H1 (cell line): ENCODE data around the gene MYO5B. TPM values are rescaled to one million over a fixed set of nuclear protein-coding genes. Genes with fewer than 3 reads are reported as not detected.

Source experiments
- CTCF ChIA-PET: fragments of 300-600 bp; sonication (Branson Sonifier 250); formaldehyde crosslinking; loops from one replicate; lab custom pipeline; 2021; ENCODE audit not compliant: partially characterized antibody; lab: Charles Lee
- POLR2A ChIA-PET: fragments of 300-600 bp; sonication (Branson Sonifier 250); formaldehyde crosslinking; loops from one replicate; lab custom pipeline; 2021; ENCODE audit warnings: inconsistent platforms; ENCODE audit not compliant: partially characterized antibody; lab: Charles Lee
- DNase-seq, 2 experiments: peaks; one replicate each; pipeline versions ENCODE4 v3.0.0 to v3.0.0-alpha.2; 2010 to 2022; ENCODE audit warnings: low spot score in 2 of 2, low read depth in 1 of 2, mixed read lengths in 1 of 2
- FAIRE-seq: peaks from 2 replicates; lab custom pipeline; 2011; peaks lifted over from hg19 to GRCh38; lab: Jason Lieb, UNC
- H2AFZ ChIP-seq: 2 replicates; pipeline ENCODE4 v1.8.1; 2012; ENCODE audit warnings: low read length, inconsistent platforms
- H2AK5ac ChIP-seq: 2 replicates; pipeline ENCODE4 v1.6.1; 2013; ENCODE audit warnings: low read depth, low read length
- H2BK120ac ChIP-seq: replicated peaks from 2 replicates; pipeline ENCODE3; 2013; ENCODE audit warnings: low read depth, low read length, inconsistent platforms
- H2BK12ac ChIP-seq: 2 replicates; pipeline ENCODE4 v1.6.1; 2013; ENCODE audit warnings: low read depth, low read length
- H2BK15ac ChIP-seq: 2 replicates; pipeline ENCODE4 v1.6.1; 2013; ENCODE audit warnings: low read length
- H2BK20ac ChIP-seq: 2 replicates; pipeline ENCODE4 v1.6.1; 2013; ENCODE audit warnings: low read length
- H2BK5ac ChIP-seq: 2 replicates; pipeline ENCODE4 v1.6.1; 2013; ENCODE audit warnings: low read depth, low read length
- H3K14ac ChIP-seq: 2 replicates; pipeline ENCODE4 v1.6.1; 2013; ENCODE audit warnings: inconsistent platforms; ENCODE audit not compliant: insufficient read length
- H3K18ac ChIP-seq: 2 replicates; pipeline ENCODE4 v1.6.1; 2013; ENCODE audit warnings: low read length; ENCODE audit errors: extremely low read depth
- H3K23ac ChIP-seq: 2 replicates; pipeline ENCODE4 v1.6.1; 2013; ENCODE audit warnings: inconsistent platforms; ENCODE audit not compliant: insufficient read length
- H3K23me2 ChIP-seq: 2 replicates; pipeline ENCODE4 v1.6.1; 2013; ENCODE audit warnings: low read depth, low read length
- H3K27ac ChIP-seq: 2 replicates; pipeline ENCODE4 v1.6.1; 2011; ENCODE audit warnings: low read depth, low read length, inconsistent platforms
- H3K27me3 ChIP-seq, 4 experiments: replicated peaks in 1 of 4; 1 replicate in 1 of 4; 2 replicates in 3 of 4; pipeline versions ENCODE4 v1.6.1 to v1.8.1; 2011 to 2013; ENCODE audit warnings: low read length in 3 of 4, mild to moderate bottlenecking in 3 of 4, inconsistent platforms in 2 of 4, mixed read lengths in 2 of 4, moderate library complexity in 1 of 4; ENCODE audit not compliant: control insufficient read depth in 3 of 4, insufficient read depth in 3 of 4; ENCODE audit errors: extremely low read depth in 1 of 4
- H3K36me3 ChIP-seq, 4 experiments: 2 replicates each; pipeline versions ENCODE4 v1.6.1 to v1.8.1; 2011 to 2013; ENCODE audit warnings: mild to moderate bottlenecking in 4 of 4, low read length in 3 of 4, moderate library complexity in 2 of 4, control low read depth in 1 of 4, inconsistent platforms in 1 of 4; ENCODE audit not compliant: insufficient read depth in 4 of 4, control insufficient read depth in 2 of 4
- H3K4ac ChIP-seq: replicated peaks from 2 replicates; pipeline ENCODE3; 2013; ENCODE audit warnings: low read length, low read depth, mixed read lengths, inconsistent platforms; ENCODE audit not compliant: insufficient read length
- H3K4me1 ChIP-seq, 4 experiments: replicated peaks in 1 of 4; 1 replicate in 1 of 4; 2 replicates in 3 of 4; pipeline versions ENCODE4 v1.6.1 to v1.8.1; 2011 to 2013; ENCODE audit warnings: low read length in 3 of 4, inconsistent platforms in 2 of 4, mixed read lengths in 1 of 4; ENCODE audit not compliant: insufficient read depth in 4 of 4, control insufficient read depth in 3 of 4
- H3K4me2 ChIP-seq, 2 experiments: 2 replicates each; pipeline versions ENCODE4 v1.6.1 to v1.8.1; 2011 to 2013; ENCODE audit warnings: low read depth in 2 of 2, low read length in 2 of 2, control low read depth in 1 of 2, inconsistent platforms in 1 of 2, mild to moderate bottlenecking in 1 of 2; ENCODE audit not compliant: insufficient read depth in 1 of 2
- H3K4me3 ChIP-seq, 4 experiments: fragments of 200-600, 300-600 bp in 1 of 4; sonication (generic), shearing (Covaris generic), sonication (Bioruptor Twin) in 1 of 4; 2 replicates each; pipeline versions ENCODE4 v1.5.1 to v1.8.1; 2011 to 2016; ENCODE audit warnings: low read length in 4 of 4, low read depth in 3 of 4, control low read depth in 2 of 4, inconsistent platforms in 2 of 4, mild to moderate bottlenecking in 2 of 4, mixed read lengths in 1 of 4, moderate library complexity in 1 of 4; ENCODE audit not compliant: insufficient read depth in 2 of 4; ENCODE audit errors: extremely low read depth in 1 of 4
- H3K56ac ChIP-seq: replicated peaks from 2 replicates; pipeline ENCODE3; 2013; ENCODE audit warnings: low read depth, mild to moderate bottlenecking, mixed read lengths, low read length, inconsistent platforms; ENCODE audit not compliant: insufficient read length
- H3K79me1 ChIP-seq: 2 replicates; pipeline ENCODE4 v1.6.1; 2013; ENCODE audit warnings: low read depth, low read length, control low read depth
- H3K79me2 ChIP-seq, 2 experiments: 2 replicates each; pipeline versions ENCODE4 v1.6.1 to v1.8.1; 2012 to 2013; ENCODE audit warnings: low read length in 2 of 2, mild to moderate bottlenecking in 2 of 2, inconsistent platforms in 1 of 2; ENCODE audit not compliant: insufficient read depth in 2 of 2, control insufficient read depth in 1 of 2
- H3K9ac ChIP-seq, 4 experiments: replicated peaks in 1 of 4; 1 replicate in 1 of 4; 2 replicates in 3 of 4; pipeline versions ENCODE4 v1.6.1 to v1.8.1; 2011 to 2013; ENCODE audit warnings: low read depth in 3 of 4, low read length in 3 of 4, control low read depth in 2 of 4, mild to moderate bottlenecking in 2 of 4, moderate library complexity in 2 of 4, inconsistent platforms in 1 of 4; ENCODE audit errors: extremely low read depth in 1 of 4
- H3K9me3 ChIP-seq, 2 experiments: 2 replicates each; pipeline versions ENCODE4 v1.6.1 to v1.8.1; 2012 to 2013; ENCODE audit warnings: mild to moderate bottlenecking in 2 of 2, moderate library complexity in 2 of 2, control low read depth in 1 of 2, inconsistent platforms in 1 of 2, low read depth in 1 of 2, low read length in 1 of 2, mixed read lengths in 1 of 2; ENCODE audit not compliant: insufficient read depth in 2 of 2
- H4K20me1 ChIP-seq, 2 experiments: replicated peaks in 1 of 2; 2 replicates each; pipeline versions ENCODE3 to v1.8.1; 2011 to 2013; ENCODE audit warnings: inconsistent platforms in 2 of 2, low read length in 2 of 2, mild to moderate bottlenecking in 1 of 2; ENCODE audit not compliant: insufficient read depth in 2 of 2, control insufficient read depth in 1 of 2
- H4K5ac ChIP-seq: 2 replicates; pipeline ENCODE4 v1.6.1; 2013; ENCODE audit warnings: low read length, low read depth, mixed read lengths, inconsistent platforms; ENCODE audit not compliant: insufficient read length
- H4K8ac ChIP-seq: 2 replicates; pipeline ENCODE4 v1.8.0; 2013; ENCODE audit warnings: mild to moderate bottlenecking, moderate library complexity, low read length, inconsistent platforms; ENCODE audit not compliant: insufficient read depth; ENCODE audit errors: extremely low read depth
- H4K91ac ChIP-seq: replicated peaks from 2 replicates; pipeline ENCODE3; 2013; ENCODE audit warnings: low read length, mixed read lengths, inconsistent platforms; ENCODE audit not compliant: insufficient read length
- ATF2 ChIP-seq: IDR thresholded peaks from 2 replicates; pipeline ENCODE4 v1.6.1; 2012; ENCODE audit warnings: low read length, inconsistent platforms
- CEBPB ChIP-seq: IDR thresholded peaks from 2 replicates; pipeline ENCODE4 v1.6.1; 2012; ENCODE audit warnings: low read depth, low read length
- CREB1 ChIP-seq: IDR thresholded peaks from 2 replicates; pipeline ENCODE4 v1.6.1; 2012; ENCODE audit warnings: inconsistent platforms
- SP4 ChIP-seq: IDR thresholded peaks from 2 replicates; pipeline ENCODE4 v1.6.1; 2012; ENCODE audit warnings: low read length, inconsistent platforms
- SUZ12 ChIP-seq: fragments of 200-600 bp; sonication (generic); IDR thresholded peaks from 2 replicates; pipeline ENCODE4 v1.6.1; 2012; ENCODE audit warnings: mild to moderate bottlenecking, inconsistent platforms, low read length, moderate library complexity, mixed read lengths
- TAF1 ChIP-seq: IDR thresholded peaks from 2 replicates; pipeline ENCODE4 v1.6.1; 2011; ENCODE audit warnings: mild to moderate bottlenecking, low read depth, low read length
- TBP ChIP-seq: IDR thresholded peaks from 2 replicates; pipeline ENCODE4 v1.6.1; 2011; ENCODE audit warnings: low read depth, low read length, improper control_type of control experiment
- ZNF274 ChIP-seq: IDR thresholded peaks from 2 replicates; pipeline ENCODE4 v1.7.0; 2012; ENCODE audit warnings: low read length, borderline replicate concordance; ENCODE audit errors: extremely low read depth
- WGBS, 2 experiments: shearing (Covaris generic) in 1 of 2; methylation state at CpG; one replicate each; pipeline versions ENCODE4 v1.1.6 to v1.1.7; 2013 to 2015; ENCODE audit warnings: low lambda C conversion rate in 2 of 2, mixed read lengths in 2 of 2, inconsistent platforms in 1 of 2, low coverage in 1 of 2, missing lambda C conversion rate in 1 of 2; ENCODE audit not compliant: insufficient replicate concordance in 2 of 2, insufficient coverage in 1 of 2, insufficient read length in 1 of 2; ENCODE audit errors: extremely low coverage in 1 of 2, missing lambda C conversion rate in 1 of 2; 5-methylcytosine and 5-hydroxymethylcytosine counted together
- polyA plus RNA-seq, 7 experiments: library from polyadenylated mRNA; depleted of rRNA in 3 of 7; stranded (reverse) in 5 of 7; unstranded in 2 of 7; fragments of >200 nt in 5 of 7; fragments of 200-250 nt in 2 of 7; gene quantifications; 1 replicate in 5 of 7; 2 replicates in 1 of 7; 4 replicates in 1 of 7; pipeline versions ENCODE4 v1.2.1 to v1.2.3, GENCODE V29; 2011 to 2013; ENCODE audit warnings: missing spikeins in 2 of 7, mixed read lengths in 2 of 7
- total RNA-seq: library from RNA; stranded (reverse); fragmentation: NEBNext Ultra II Directional; extraction: Animal tissue kit (Norgen Biotek cat#: 25700); gene quantifications from 2 replicates; pipeline ENCODE4 v1.2.1, GENCODE V29; 2021

Gene MYO5B
- total and polyA plus RNA-seq, 2 of the 8 experiments (the other 6 are each of a cell fraction or from before 2014, with no cell fraction given) = 6.4 to 7.7 TPM

DNA sequence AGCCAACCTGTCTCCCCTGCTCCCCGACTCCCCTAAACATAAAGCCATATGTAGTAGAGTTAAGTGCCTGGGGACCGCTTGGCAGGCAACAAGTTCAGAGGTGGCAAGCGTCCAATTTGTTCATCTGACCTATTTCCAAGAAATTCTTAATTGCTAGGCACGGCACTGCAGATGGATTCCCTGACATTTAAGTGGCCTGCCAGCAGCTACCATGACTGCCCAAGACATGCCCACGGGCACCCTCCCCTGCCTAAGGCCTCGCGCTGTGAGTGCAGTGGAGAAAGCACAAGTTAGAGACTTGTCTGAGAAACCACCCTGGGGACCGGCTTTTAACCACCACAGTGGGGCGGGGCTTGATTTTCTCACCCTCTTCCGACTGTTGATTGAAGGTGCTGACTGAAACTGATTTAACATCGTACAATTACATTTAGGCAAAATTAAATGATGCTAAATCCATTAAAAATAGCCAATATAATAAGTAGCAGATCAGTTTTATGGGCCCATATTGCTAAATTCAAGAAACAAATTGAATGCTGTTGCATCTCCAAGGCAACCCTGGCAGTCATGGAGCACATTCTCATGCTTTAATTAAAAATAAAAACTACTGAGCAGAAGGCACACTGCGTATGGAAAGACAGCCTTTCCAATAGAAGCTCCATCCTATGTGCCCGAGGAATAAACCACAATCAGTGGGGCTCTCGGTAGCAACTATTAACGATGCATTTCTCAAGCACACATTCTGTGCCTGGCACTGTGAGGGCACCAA, 218.0 kb downstream of the MYO5B start:
- Histone ChIP-seq H3K4ac (no peak overlapping the region), H3K79me2 (no peaks in the 10 kb centered on the region), H3K27ac (no peak overlapping the region), H4K8ac (no peak overlapping the region), H3K9ac (no peak overlapping the region), H2BK12ac (no peak overlapping the region), H3K14ac (no peak overlapping the region), H2AFZ (no peak overlapping the region), H3K36me3 (no peaks in the 10 kb centered on the region), H3K4me2 (no peak overlapping the region), H2BK15ac (no peak overlapping the region), H4K5ac (no peak overlapping the region), H2BK120ac (no peak overlapping the region), H3K23me2 (no peaks in the 10 kb centered on the region), H4K20me1 (no peaks in the 10 kb centered on the region), H2BK5ac (no peak overlapping the region), H2BK20ac (no peak overlapping the region), H3K56ac (no peak overlapping the region), H3K18ac (no peak overlapping the region), H3K27me3 (no peaks in the 10 kb centered on the region), H3K4me3 (no peak overlapping the region), H3K4me1 (no peaks in the 10 kb centered on the region), H3K9me3 (no peaks in the 10 kb centered on the region), H3K79me1 (no peaks in the 10 kb centered on the region), H3K23ac (no peak overlapping the region), H4K91ac (no peak overlapping the region), H2AK5ac (no peak overlapping the region)
- FAIRE-seq = no peak
- WGBS, 2 experiments = 92% methylated on average over 15 of the region's 15 CpGs; no CpG with 5 or more reads in 1 of the 2 experiments
- DNase-seq = no peak
- POLR2A ChIA-PET = no interaction called here
- CTCF ChIA-PET = interaction anchor here (1.0 kb wide), 1 partner anchor 14 kb away, joined by 3 read pairs; no protein-coding TSS in a partner anchor
- TF ChIP-seq ATF2 (no peak), TBP (no peak), SUZ12 (no peak), CEBPB (no peak), ZNF274 (no peak), TAF1 (no peak), SP4 (no peak), CREB1 (no peak)
